Endothelial cell of umbilical vein (primary cell): ENCODE measurements around the gene CD40. TPM values are rescaled to one million over a fixed set of nuclear protein-coding genes. Genes with fewer than 3 reads are reported as not detected.

Source experiments
- BruUV-seq: library from RNA; stranded (reverse); fragments of 400-500 nt; replicated peaks from 2 replicates; lab custom pipeline; 2021; lab: Mats Ljungman, UMichigan
- CTCF ChIA-PET: fragments of 300-600, 350-600 bp; sonication (Branson Sonifier 250); formaldehyde crosslinking; loops from one replicate; lab custom pipeline; 2021; ENCODE audit warnings: antibody characterized with exemption, inconsistent platforms; lab: Charles Lee
- POLR2A ChIA-PET: fragments of 300-600, 350-600 bp; sonication (Branson Sonifier 250); formaldehyde crosslinking; loops from one replicate; lab custom pipeline; 2021; ENCODE audit warnings: antibody characterized with exemption, inconsistent platforms; lab: Charles Lee
- DNase-seq: peaks from one replicate; pipeline ENCODE4 v3.0.0-alpha.2; 2011; ENCODE audit warnings: low read depth, low spot score
- FAIRE-seq: peaks from 2 replicates; lab custom pipeline; 2011; peaks lifted over from hg19 to GRCh38; lab: Jason Lieb, UNC
- H2AFZ ChIP-seq: 2 replicates; pipeline ENCODE4 v1.6.0; 2012; ENCODE audit warnings: low read depth, low read length, control low read depth, inconsistent platforms
- H3K27ac ChIP-seq: 2 replicates; pipeline ENCODE4 v1.5.1; 2011; ENCODE audit warnings: low read depth, mild to moderate bottlenecking, control low read depth, low read length, moderate library complexity; ENCODE audit not compliant: insufficient read depth
- H3K27me3 ChIP-seq, 2 experiments: 2 replicates each; pipeline versions ENCODE4 v1.6.0 to v1.6.1; 2011; ENCODE audit warnings: low read length in 2 of 2, mixed read lengths in 1 of 2; ENCODE audit not compliant: control insufficient read depth in 2 of 2, insufficient read depth in 2 of 2
- H3K36me3 ChIP-seq, 2 experiments: 2 replicates in 1 of 2; 3 replicates in 1 of 2; pipeline ENCODE4 v1.5.1; 2011; ENCODE audit warnings: low read length in 2 of 2, mild to moderate bottlenecking in 1 of 2, moderate library complexity in 1 of 2; ENCODE audit not compliant: control insufficient read depth in 2 of 2, insufficient read depth in 2 of 2; ENCODE audit errors: extremely low read depth in 1 of 2
- H3K4me1 ChIP-seq: 3 replicates; pipeline ENCODE4 v1.5.1; 2011; ENCODE audit warnings: mild to moderate bottlenecking, low read length; ENCODE audit not compliant: control insufficient read depth, insufficient read depth; ENCODE audit errors: extremely low read depth
- H3K4me2 ChIP-seq: 2 replicates; pipeline ENCODE4 v1.6.1; 2011; ENCODE audit warnings: low read length, control low read depth, mixed read lengths; ENCODE audit not compliant: insufficient read depth
- H3K4me3 ChIP-seq, 3 experiments: fragments of 200-600 bp in 1 of 3; sonication (generic), shearing (Covaris generic) in 1 of 3; replicated peaks in 1 of 3; 2 replicates each; pipeline ENCODE4 v1.5.1; 2011 to 2016; ENCODE audit warnings: control low read depth in 3 of 3, low read length in 3 of 3, mild to moderate bottlenecking in 2 of 3, inconsistent platforms in 1 of 3, low read depth in 1 of 3, moderate library complexity in 1 of 3; ENCODE audit not compliant: insufficient read depth in 1 of 3
- H3K79me2 ChIP-seq: 2 replicates; pipeline ENCODE4 v1.6.0; 2012; ENCODE audit warnings: low read length, inconsistent platforms; ENCODE audit not compliant: control insufficient read depth, insufficient read depth
- H3K9ac ChIP-seq: replicated peaks from 2 replicates; pipeline ENCODE3; 2011; ENCODE audit warnings: low read length, control low read depth; ENCODE audit not compliant: insufficient read depth; ENCODE audit errors: extremely low read depth
- H3K9me1 ChIP-seq: replicated peaks from 3 replicates; pipeline ENCODE4 v1.6.0; 2011; ENCODE audit warnings: mild to moderate bottlenecking, low read length; ENCODE audit not compliant: control insufficient read depth, insufficient read depth; ENCODE audit errors: extremely low read depth
- H3K9me3 ChIP-seq: replicated peaks from 2 replicates; pipeline ENCODE4 v1.5.1; 2012; ENCODE audit warnings: low read length, inconsistent platforms; ENCODE audit not compliant: control insufficient read depth, insufficient read depth
- H4K20me1 ChIP-seq: replicated peaks from 2 replicates; pipeline ENCODE3; 2011; ENCODE audit warnings: mild to moderate bottlenecking, low read length; ENCODE audit not compliant: control insufficient read depth, insufficient read depth; ENCODE audit errors: extremely low read depth
- CTCF ChIP-seq, 2 donors: IDR thresholded peaks; 1 replicate in 1 of 2; 2 replicates in 1 of 2; pipeline ENCODE4 v1.5.1; 2011; ENCODE audit warnings: low read length in 2 of 2, mild to moderate bottlenecking in 2 of 2, moderate library complexity in 2 of 2, control low read depth in 1 of 2, inconsistent platforms in 1 of 2, low read depth in 1 of 2; ENCODE audit not compliant: insufficient read depth in 1 of 2; ENCODE audit errors: extremely low read depth in 1 of 2
- EZH2 ChIP-seq: IDR thresholded peaks from 2 replicates; pipeline ENCODE4 v1.6.1; 2012; ENCODE audit warnings: borderline replicate concordance, low read depth, mild to moderate bottlenecking, moderate library complexity, low read length, inconsistent platforms; ENCODE audit not compliant: severe bottlenecking
- FOS ChIP-seq: IDR thresholded peaks from 2 replicates; pipeline ENCODE4 v1.6.1; 2011; ENCODE audit warnings: mild to moderate bottlenecking, low read length, moderate library complexity, borderline replicate concordance; ENCODE audit not compliant: insufficient read depth
- GATA2 ChIP-seq: IDR thresholded peaks from 2 replicates; pipeline ENCODE4 v1.7.0; 2011; ENCODE audit warnings: low read depth, mild to moderate bottlenecking, moderate library complexity, mixed read lengths, low read length; ENCODE audit not compliant: insufficient read length, insufficient read depth
- JUN ChIP-seq: IDR thresholded peaks from 2 replicates; pipeline ENCODE4 v1.6.1; 2011; ENCODE audit warnings: borderline replicate concordance, low read depth; ENCODE audit not compliant: insufficient read length, insufficient read depth
- MYC ChIP-seq: IDR thresholded peaks from one replicate; pipeline ENCODE4 v1.6.1; 2011; ENCODE audit warnings: mild to moderate bottlenecking, low read depth, low read length
- POLR2A ChIP-seq: IDR thresholded peaks from 2 replicates; pipeline ENCODE4 v1.6.1; 2012; ENCODE audit warnings: low read depth, mild to moderate bottlenecking, control low read depth, low read length
- POLR2AphosphoS5 ChIP-seq: IDR thresholded peaks from 2 replicates; pipeline ENCODE4 v1.6.1; 2012; ENCODE audit warnings: low read depth, mild to moderate bottlenecking, control low read depth, low read length, moderate library complexity; ENCODE audit not compliant: insufficient read depth
- dilution Hi-C: fragments of 300-500 bp; cut with MboI; formaldehyde crosslinking; loops from one replicate; pipeline ENCODE4 v1.15.0; 2019; ENCODE audit warnings: low sequenced_read_pairs; ENCODE audit not compliant: extremely low pct_ligation_motif_present
- intact Hi-C: fragments of 100-400 bp; cut with micrococcal nuclease; formaldehyde crosslinking; loops from one replicate; pipeline ENCODE4 v1.10.0; 2022
- polyA plus RNA-seq, 4 experiments: library from polyadenylated mRNA; depleted of rRNA in 3 of 4; stranded (reverse) in 3 of 4; unstranded in 1 of 4; fragments of >200 nt; gene quantifications; 2 replicates each; pipeline versions ENCODE4 v1.2.1 to v1.2.3, GENCODE V29; 2011 to 2012; ENCODE audit warnings: missing spikeins in 1 of 4
- total RNA-seq: library from RNA; stranded (reverse); gene quantifications from 2 replicates; pipeline ENCODE4 v1.2.3, GENCODE V29; 2021
- TF ChIP-seq, protein P1 (sequence below): IDR thresholded peaks from 2 replicates; pipeline ENCODE4 v1.6.1; 2011; ENCODE audit not compliant: insufficient read depth, insufficient read length

Gene CD40
- total and polyA plus RNA-seq, 2 donors (not counting 3 experiments of a cell fraction or from before 2014, with no cell fraction given): 36.6 to 38.3 TPM

- dilution Hi-C loops: no loop called here
- TF ChIP-seq CTCF (IDR thresholded peaks at IDR 0.05; ENCODE audit: extremely low read depth in 1 of 2, insufficient read depth in 1 of 2, low read depth in 1 of 2, low read length in 2 of 2): no peak
- no peak for TF ChIP-seq POLR2AphosphoS5
- TF ChIP-seq, protein P1, sequence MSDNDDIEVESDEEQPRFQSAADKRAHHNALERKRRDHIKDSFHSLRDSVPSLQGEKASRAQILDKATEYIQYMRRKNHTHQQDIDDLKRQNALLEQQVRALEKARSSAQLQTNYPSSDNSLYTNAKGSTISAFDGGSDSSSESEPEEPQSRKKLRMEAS: no peak
- TF ChIP-seq JUN: no peak
- no peak for TF ChIP-seq FOS
- no peak for TF ChIP-seq MYC
- no peak for TF ChIP-seq POLR2A
- TF ChIP-seq EZH2: no peak
- no peak for TF ChIP-seq GATA2
- POLR2A ChIA-PET: no interaction called here
- H3K4me2 ChIP-seq: no peak overlapping the region
- intact Hi-C loops: no loop called here
- H3K79me2 ChIP-seq: no peaks in the 10 kb centered on the region
- no peaks in the 10 kb centered on the region for H3K9me3 ChIP-seq
- H3K27me3 ChIP-seq: peaks cover 5 to 12% of the 10 kb centered on the region in 2 experiments
- FAIRE-seq (no peak), DNase-seq (no peak)
- no peaks in the 10 kb centered on the region for H4K20me1 ChIP-seq
- CTCF ChIA-PET: interaction anchor here (0.7 to 0.9 kb wide), 2 partner anchors 50 to 79 kb away, joined by 3 read pairs; no protein-coding TSS in a partner anchor
- no peak overlapping the region for H2AFZ ChIP-seq
- no peak overlapping the region for H3K4me3 ChIP-seq
- no peak overlapping the region for H3K9ac ChIP-seq
- no peak overlapping the region for H3K27ac ChIP-seq
- no peaks in the 10 kb centered on the region for H3K4me1 ChIP-seq
- no peaks in the 10 kb centered on the region for H3K9me1 ChIP-seq
- no TSS peak for BruUV-seq
- H3K36me3 ChIP-seq: no peaks in the 10 kb centered on the region
These were observed 60.8 kb downstream of the CD40 start for GRCh38 chr20:46178891-46179290.

Other genes with a start within 250 kb of the CD40 start
- 10.0 and 11.3 TPM in 2 replicates for gene ZSWIM1, start 237.1 kb upstream of the CD40 start, total RNA-seq
- gene ZSWIM1, start 237.1 kb upstream of the CD40 start, polyA plus RNA-seq: 8.5 and 9.4 TPM in 2 replicates
- 1.3 TPM in 1 of 2 replicates, not detected in the other for gene SPATA25, start 230.7 kb upstream of the CD40 start, total RNA-seq
- 0.69 and 1.0 TPM in 2 replicates for gene SPATA25, start 230.7 kb upstream of the CD40 start, polyA plus RNA-seq
- gene NEURL2, start 227.1 kb upstream of the CD40 start, total RNA-seq: 5.4 and 6.5 TPM in 2 replicates
- gene NEURL2, start 227.1 kb upstream of the CD40 start, polyA plus RNA-seq: 2.8 and 4.5 TPM in 2 replicates
- 156 and 169 TPM in 2 replicates for gene CTSA, start 227.0 kb upstream of the CD40 start, total RNA-seq
- 409 and 427 TPM in 2 replicates for gene CTSA, start 227.0 kb upstream of the CD40 start, polyA plus RNA-seq
- 61.9 and 62.1 TPM in 2 replicates for gene PLTP, start 206.2 kb upstream of the CD40 start, total RNA-seq
- 118 TPM in 2 replicates for gene PLTP, start 206.2 kb upstream of the CD40 start, polyA plus RNA-seq
- 25.8 and 27.2 TPM in 2 replicates for gene PCIF1, start 183.6 kb upstream of the CD40 start, total RNA-seq
- gene PCIF1, start 183.6 kb upstream of the CD40 start, polyA plus RNA-seq: 26.4 and 27.6 TPM in 2 replicates
- gene ZNF335, start 146.1 kb upstream of the CD40 start, total RNA-seq: 22.8 and 23.9 TPM in 2 replicates
- 17.3 and 20.4 TPM in 2 replicates for gene ZNF335, start 146.1 kb upstream of the CD40 start, polyA plus RNA-seq
- not detected in 2 replicates for gene MMP9, start 109.4 kb upstream of the CD40 start, total RNA-seq
- gene MMP9, start 109.4 kb upstream of the CD40 start, polyA plus RNA-seq: not detected in 2 replicates
- gene SLC12A5, start 89.1 kb upstream of the CD40 start, total RNA-seq: 1.6 and 1.8 TPM in 2 replicates
- gene SLC12A5, start 89.1 kb upstream of the CD40 start, polyA plus RNA-seq: 1.8 and 2.3 TPM in 2 replicates
- gene NCOA5, start 28.4 kb upstream of the CD40 start, total RNA-seq: 34.2 and 39.5 TPM in 2 replicates
- gene NCOA5, start 28.4 kb upstream of the CD40 start, polyA plus RNA-seq: 30.3 and 32.0 TPM in 2 replicates
- gene CDH22, start 190.2 kb downstream of the CD40 start, total RNA-seq: not detected in 2 replicates
- gene CDH22, start 190.2 kb downstream of the CD40 start, polyA plus RNA-seq: not detected in 2 replicates